ENCODE data around the gene EFEMP2.

- TF ChIP-seq CTCF (IDR thresholded peaks at IDR 0.05; ENCODE audit: low read depth, low read length, poor library complexity, severe bottlenecking) (no peak), EZH2phosphoT487 (IDR thresholded peaks at IDR 0.05; ENCODE audit: borderline replicate concordance, low read length) (no peak)
Observed at GRCh38 chr11:65844231-65844872, 28.2 kb downstream of the EFEMP2 start.

Measured in DOHH2 (cell line).